Measurements from ENCODE around the gene UBASH3B. TPM values are rescaled to one million over a fixed set of nuclear protein-coding genes. Genes with fewer than 3 reads are reported as not detected.
A peak's percentile ranks its signal among the peaks of the same experiment; 100 is the strongest.

Gene UBASH3B
- total RNA-seq, 5 donors from 2014 or later (not counting 1 experiment from before 2014, with no cell fraction given), result 29.7 to 44.0 (median 36.8) TPM

DNA sequence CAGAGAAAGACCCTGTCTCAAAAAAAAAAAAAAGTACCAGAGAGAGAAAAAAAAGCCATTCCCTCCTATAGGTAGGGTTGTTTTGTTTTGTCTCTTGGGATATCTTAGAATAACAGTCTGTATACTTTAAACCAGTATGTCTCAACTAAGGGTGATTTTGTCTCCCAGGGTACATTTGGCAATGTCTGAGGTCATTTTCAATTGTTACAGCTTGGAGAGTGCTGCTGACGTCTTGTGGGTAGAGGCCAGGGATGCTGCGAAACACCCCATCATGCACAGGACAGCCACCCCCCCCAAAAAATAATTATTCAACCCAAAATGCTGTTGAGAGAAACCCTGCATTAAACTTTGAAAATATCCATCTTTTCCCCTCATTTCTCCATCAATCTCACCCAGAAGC, 126.7 kb downstream of the UBASH3B start:
- H3K36me3 ChIP-seq (ENCODE audit: control insufficient read depth in 2 of 2, extremely low read depth in 1 of 2, insufficient read depth in 1 of 2, low read length in 1 of 2), result peaks cover 11 to 59% of the 10 kb centered on the region in 2 donors
- DNase-seq, result no peak
- no peaks in the 10 kb centered on the region for H3K9me3 ChIP-seq
- ChIA-PET POLR2A (interaction anchor here in 1 of 2 donors (0.6 to 0.8 kb wide), 3 partner anchors 23 to 154 kb away, joined by 3 to 8 read pairs (median 4); no protein-coding TSS in a partner anchor), CTCF (interaction anchor here (0.6 to 4.0 kb wide), 15 partner anchors 10 to 771 kb away, joined by 3 to 29 read pairs (median 5); no protein-coding TSS in a partner anchor)
- ATAC-seq (replicated peaks in 1 of 4), result no peak
- no peak overlapping the region for H3K27ac Mint-ChIP-seq
- peaks cover 0 to 1% of the 10 kb centered on the region in 2 experiments for H3K4me1 ChIP-seq (ENCODE audit: control insufficient read depth in 1 of 2, extremely low read depth in 1 of 2, insufficient read depth in 2 of 2, low read length in 2 of 2)
- no peak overlapping the region for H3K4me3 ChIP-seq (ENCODE audit: control insufficient read depth in 1 of 2, extremely low read depth in 1 of 2, low read length in 1 of 2)
- H3K36me3 Mint-ChIP-seq, result peaks cover 51% of the 10 kb centered on the region
- no peaks in the 10 kb centered on the region for H3K9me3 Mint-ChIP-seq
- H3K27me3 Mint-ChIP-seq, result no peaks in the 10 kb centered on the region
- peaks cover 1 to 16% (median 7%) of the 10 kb centered on the region in 3 donors for H3K4me1 Mint-ChIP-seq
- no peak overlapping the region for H3K27ac ChIP-seq (ENCODE audit: low read length)
- no peak overlapping the region for H3K4me3 Mint-ChIP-seq
- H3K27me3 ChIP-seq (replicated peaks in 1 of 2; ENCODE audit: control insufficient read depth in 2 of 2, extremely low read depth in 1 of 2, insufficient read depth in 2 of 2, low read length in 1 of 2), result no peaks in the 10 kb centered on the region
- no CpG with 5 or more reads among the region's 2 CpGs for WGBS (ENCODE audit: insufficient coverage)

DNA sequence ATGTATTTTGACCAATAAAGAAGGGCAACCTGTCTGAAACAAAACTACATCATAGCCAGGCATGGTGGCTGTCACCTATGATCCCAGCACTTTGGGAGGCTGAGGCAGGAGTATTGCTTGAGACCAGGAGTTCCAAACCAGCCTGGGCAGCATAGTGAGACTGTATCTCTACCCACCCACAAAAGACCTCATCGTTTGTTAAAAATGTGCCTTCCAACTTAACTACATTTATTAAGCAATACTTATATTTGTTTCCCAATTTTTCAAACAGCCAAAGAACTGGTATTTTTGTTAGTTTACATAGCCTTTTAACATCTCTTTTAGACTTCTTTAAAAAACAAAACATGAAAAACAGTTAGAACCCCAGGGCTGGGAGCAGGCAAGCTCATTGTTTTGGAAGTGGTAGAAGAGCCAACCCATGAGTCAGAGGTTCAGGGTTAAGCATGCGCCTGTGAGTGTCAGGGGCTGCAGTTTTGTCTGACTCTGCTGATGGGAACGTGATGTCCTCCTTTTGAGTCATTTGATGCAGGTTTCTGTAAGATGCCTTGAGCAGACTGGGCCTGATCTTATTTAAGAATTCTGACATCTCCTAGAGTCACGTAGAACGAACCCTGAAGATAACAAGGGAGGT, 128.9 kb downstream of the UBASH3B start:
- no peak overlapping the region for H3K27ac ChIP-seq (ENCODE audit: low read length)
- H3K9me3 Mint-ChIP-seq, result no peaks in the 10 kb centered on the region
- H3K9me3 ChIP-seq, result no peaks in the 10 kb centered on the region
- H3K36me3 Mint-ChIP-seq, result peaks cover 57% of the 10 kb centered on the region
- H3K36me3 ChIP-seq (ENCODE audit: control insufficient read depth in 2 of 2, extremely low read depth in 1 of 2, insufficient read depth in 1 of 2, low read length in 1 of 2), result peaks cover 10 to 64% of the 10 kb centered on the region in 2 donors
- POLR2A ChIA-PET, result no interaction called here
- 84% methylated on average over 2 of the region's 5 CpGs for WGBS (ENCODE audit: insufficient coverage)
- H3K4me1 Mint-ChIP-seq, result peaks cover 0 to 9% (median 3%) of the 10 kb centered on the region in 3 donors
- H3K27me3 Mint-ChIP-seq, result no peaks in the 10 kb centered on the region
- ATAC-seq (replicated peaks in 1 of 4) (no peak), DNase-seq (no peak)
- H3K4me1 ChIP-seq (ENCODE audit: control insufficient read depth in 1 of 2, extremely low read depth in 1 of 2, insufficient read depth in 2 of 2, low read length in 2 of 2), result no peaks in the 10 kb centered on the region
- CTCF ChIA-PET, result interaction anchor here (0.6 to 1.5 kb wide), 3 partner anchors 45 to 152 kb away, joined by 3 to 6 read pairs (median 3); no protein-coding TSS in a partner anchor
- no peak overlapping the region for H3K4me3 Mint-ChIP-seq
- H3K27ac Mint-ChIP-seq, result no peak overlapping the region
- H3K27me3 ChIP-seq (replicated peaks in 1 of 2; ENCODE audit: control insufficient read depth in 2 of 2, extremely low read depth in 1 of 2, insufficient read depth in 2 of 2, low read length in 1 of 2), result no peaks in the 10 kb centered on the region
- no peak overlapping the region for H3K4me3 ChIP-seq (ENCODE audit: control insufficient read depth in 1 of 2, extremely low read depth in 1 of 2, low read length in 1 of 2)

DNA sequence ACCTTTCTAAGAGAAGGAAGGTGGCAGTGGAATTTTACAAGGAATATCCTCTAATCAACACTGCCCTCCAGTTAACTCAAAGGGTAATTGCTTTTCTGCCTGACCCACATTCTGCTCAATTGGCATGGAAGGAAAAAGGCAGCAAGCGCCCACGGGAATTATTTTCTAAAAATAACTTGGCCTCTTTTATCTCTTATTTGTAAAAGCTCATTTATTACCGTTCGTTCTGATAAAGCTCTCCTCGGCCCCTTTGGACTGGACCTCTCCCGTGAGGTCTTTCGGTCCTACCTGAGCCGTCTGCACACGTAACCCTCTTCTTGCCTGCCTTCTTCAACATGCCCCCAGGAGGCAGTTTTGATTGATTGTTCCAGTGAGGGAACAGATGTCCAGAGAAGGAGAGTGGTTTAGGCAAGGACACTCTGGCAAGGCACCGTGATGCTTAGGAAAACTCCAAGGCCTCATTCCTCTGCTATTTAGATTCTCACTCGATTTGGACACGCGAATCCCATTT, 129.6 kb downstream of the UBASH3B start:
- no peak overlapping the region for H3K27ac Mint-ChIP-seq
- Histone ChIP-seq H3K4me1 (ENCODE audit: control insufficient read depth in 1 of 2, extremely low read depth in 1 of 2, insufficient read depth in 2 of 2, low read length in 2 of 2) (no peaks in the 10 kb centered on the region), H3K27ac (ENCODE audit: low read length) (no peak overlapping the region), H3K27me3 (replicated peaks in 1 of 2; ENCODE audit: control insufficient read depth in 2 of 2, extremely low read depth in 1 of 2, insufficient read depth in 2 of 2, low read length in 1 of 2) (no peaks in the 10 kb centered on the region), H3K36me3 (ENCODE audit: control insufficient read depth in 2 of 2, extremely low read depth in 1 of 2, insufficient read depth in 1 of 2, low read length in 1 of 2) (peaks cover 10 to 68% of the 10 kb centered on the region in 2 donors), H3K4me3 (ENCODE audit: control insufficient read depth in 1 of 2, extremely low read depth in 1 of 2, low read length in 1 of 2) (no peak overlapping the region), H3K9me3 (no peaks in the 10 kb centered on the region)
- H3K4me3 Mint-ChIP-seq, result no peak overlapping the region
- ATAC-seq (replicated peaks in 1 of 4) (no peak), DNase-seq (no peak)
- H3K4me1 Mint-ChIP-seq, result peaks cover 0 to 9% (median 3%) of the 10 kb centered on the region in 3 donors
- 97% methylated on average over 5 of the region's 13 CpGs for WGBS (ENCODE audit: insufficient coverage)
- H3K9me3 Mint-ChIP-seq, result no peaks in the 10 kb centered on the region
- H3K27me3 Mint-ChIP-seq, result no peaks in the 10 kb centered on the region
- H3K36me3 Mint-ChIP-seq, result peaks cover 57% of the 10 kb centered on the region
- POLR2A ChIA-PET, result no interaction called here
- CTCF ChIA-PET, result interaction anchor here in 1 of 2 donors (1.0 kb wide), 1 partner anchor 45 kb away, joined by 3 read pairs; no protein-coding TSS in a partner anchor

DNA sequence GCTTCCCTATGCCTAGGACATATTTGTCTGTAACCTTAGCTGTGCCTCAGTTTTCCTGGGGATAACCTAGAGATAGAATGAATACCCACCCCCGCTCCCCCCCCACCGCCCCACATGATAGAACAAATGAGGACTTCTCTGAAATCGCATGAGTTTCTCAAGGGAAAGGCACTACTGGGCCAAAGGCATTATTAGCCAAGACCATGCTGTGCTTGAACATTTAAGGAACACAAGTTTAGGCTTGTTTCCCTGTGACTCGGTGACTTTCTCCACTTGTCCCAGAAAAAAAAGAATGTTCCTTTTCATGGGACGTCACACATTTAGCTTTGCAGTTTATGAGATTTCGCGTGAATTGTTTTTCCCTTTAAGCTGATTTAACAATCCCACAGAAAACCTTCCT, 131.4 kb downstream of the UBASH3B start:
- Mint-ChIP-seq H3K4me3 (no peak overlapping the region), H3K27ac (peak overlapping the region in 1 of 2 donors; percentile 61), H3K4me1 (no peaks in the 10 kb centered on the region), H3K9me3 (no peaks in the 10 kb centered on the region), H3K27me3 (no peaks in the 10 kb centered on the region), H3K36me3 (peaks cover 59% of the 10 kb centered on the region)
- 100% methylated on average over 3 of the region's 7 CpGs for WGBS (ENCODE audit: insufficient coverage)
- ChIA-PET POLR2A (no interaction called here), CTCF (interaction anchor here (0.6 kb wide), 2 partner anchors 18 to 268 kb away, joined by 3 read pairs; no protein-coding TSS in a partner anchor)
- Histone ChIP-seq H3K9me3 (no peaks in the 10 kb centered on the region), H3K4me1 (ENCODE audit: control insufficient read depth in 1 of 2, extremely low read depth in 1 of 2, insufficient read depth in 2 of 2, low read length in 2 of 2) (no peaks in the 10 kb centered on the region), H3K36me3 (ENCODE audit: control insufficient read depth in 2 of 2, extremely low read depth in 1 of 2, insufficient read depth in 1 of 2, low read length in 1 of 2) (peaks cover 8 to 70% of the 10 kb centered on the region in 2 donors), H3K27me3 (replicated peaks in 1 of 2; ENCODE audit: control insufficient read depth in 2 of 2, extremely low read depth in 1 of 2, insufficient read depth in 2 of 2, low read length in 1 of 2) (no peaks in the 10 kb centered on the region), H3K4me3 (ENCODE audit: control insufficient read depth in 1 of 2, extremely low read depth in 1 of 2, low read length in 1 of 2) (no peak overlapping the region), H3K27ac (ENCODE audit: low read length) (no peak overlapping the region)
- no peak for ATAC-seq (replicated peaks in 1 of 4)
- no peak for DNase-seq

DNA sequence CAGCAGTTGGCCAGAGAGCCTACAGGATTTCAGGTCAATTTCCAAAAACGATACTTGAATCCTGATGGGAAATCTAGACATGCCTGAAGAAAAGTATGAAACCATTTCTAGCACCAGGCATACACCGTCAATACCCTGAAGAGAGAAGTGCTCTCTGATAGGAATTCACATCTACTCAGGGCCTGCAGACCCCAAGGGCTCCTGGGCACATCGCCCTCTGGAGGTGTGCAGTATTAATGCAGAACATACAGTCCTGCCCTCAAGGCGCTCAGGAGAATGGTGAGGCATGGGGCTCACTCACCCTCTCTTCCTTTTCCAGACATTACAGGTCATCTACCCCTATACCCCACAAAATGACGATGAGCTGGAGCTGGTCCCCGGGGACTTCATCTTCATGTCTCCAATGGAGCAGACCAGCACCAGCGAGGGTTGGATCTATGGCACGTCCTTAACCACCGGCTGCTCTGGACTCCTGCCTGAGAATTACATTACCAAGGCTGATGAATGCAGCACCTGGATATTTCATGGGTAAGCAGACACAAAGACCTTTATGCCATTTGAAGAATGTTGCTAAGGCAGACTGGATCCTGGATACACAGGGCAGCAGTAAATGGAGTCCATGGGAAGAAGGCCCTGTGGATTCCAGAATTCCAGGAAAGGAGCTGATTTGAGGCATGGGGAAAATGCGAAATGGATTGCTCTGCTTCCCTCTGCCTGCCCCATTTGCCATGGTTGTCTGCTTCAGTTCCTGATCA, 133.4 kb downstream of the UBASH3B start:
- H3K36me3 ChIP-seq (ENCODE audit: control insufficient read depth in 2 of 2, extremely low read depth in 1 of 2, insufficient read depth in 1 of 2, low read length in 1 of 2), result peaks cover 10 to 58% of the 10 kb centered on the region in 2 donors
- Mint-ChIP-seq H3K9me3 (no peaks in the 10 kb centered on the region), H3K4me3 (no peak overlapping the region), H3K27ac (no peak overlapping the region), H3K4me1 (no peaks in the 10 kb centered on the region), H3K27me3 (no peaks in the 10 kb centered on the region), H3K36me3 (peaks cover 51% of the 10 kb centered on the region)
- no peaks in the 10 kb centered on the region for H3K27me3 ChIP-seq (replicated peaks in 1 of 2; ENCODE audit: control insufficient read depth in 2 of 2, extremely low read depth in 1 of 2, insufficient read depth in 2 of 2, low read length in 1 of 2)
- CTCF ChIA-PET, result interaction anchor here (0.6 to 1.5 kb wide), 3 partner anchors 8 to 160 kb away, joined by 3 to 5 read pairs (median 5); no protein-coding TSS in a partner anchor
- ATAC-seq (replicated peaks in 1 of 4) (no peak), DNase-seq (no peak)
- POLR2A ChIA-PET, result no interaction called here
- 99% methylated on average over 7 of the region's 10 CpGs for WGBS (ENCODE audit: insufficient coverage)
- H3K4me3 ChIP-seq (ENCODE audit: control insufficient read depth in 1 of 2, extremely low read depth in 1 of 2, low read length in 1 of 2), result no peak overlapping the region
- H3K27ac ChIP-seq (ENCODE audit: low read length), result no peak overlapping the region
- no peaks in the 10 kb centered on the region for H3K9me3 ChIP-seq
- H3K4me1 ChIP-seq (ENCODE audit: control insufficient read depth in 1 of 2, extremely low read depth in 1 of 2, insufficient read depth in 2 of 2, low read length in 2 of 2), result no peaks in the 10 kb centered on the region

DNA sequence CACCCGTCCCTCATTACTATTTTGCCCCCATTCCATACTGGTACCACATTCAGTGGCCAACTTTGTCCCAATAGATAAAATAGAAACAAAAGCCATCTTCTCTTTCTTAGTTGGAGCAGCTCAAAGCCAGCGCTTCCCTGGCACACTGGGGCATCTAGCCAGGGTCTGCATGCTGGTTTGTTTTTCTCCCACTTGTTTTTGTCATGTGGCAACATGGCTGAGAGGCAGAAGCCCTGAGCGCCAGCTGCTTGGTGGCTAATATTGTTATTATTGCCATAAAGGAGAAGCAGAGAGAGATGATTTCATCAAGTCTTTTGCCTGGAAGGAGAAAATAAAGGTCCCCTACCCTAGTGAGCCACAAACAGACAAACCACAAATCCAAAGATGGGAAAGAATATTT, 134.4 kb downstream of the UBASH3B start:
- no peak for DNase-seq
- H3K9me3 Mint-ChIP-seq, result no peaks in the 10 kb centered on the region
- WGBS (ENCODE audit: insufficient coverage), result 83% methylated on average over 2 of the region's 3 CpGs
- Histone ChIP-seq H3K36me3 (ENCODE audit: control insufficient read depth in 2 of 2, extremely low read depth in 1 of 2, insufficient read depth in 1 of 2, low read length in 1 of 2) (peaks cover 6 to 57% of the 10 kb centered on the region in 2 donors), H3K4me1 (ENCODE audit: control insufficient read depth in 1 of 2, extremely low read depth in 1 of 2, insufficient read depth in 2 of 2, low read length in 2 of 2) (no peaks in the 10 kb centered on the region), H3K27ac (ENCODE audit: low read length) (no peak overlapping the region), H3K4me3 (ENCODE audit: control insufficient read depth in 1 of 2, extremely low read depth in 1 of 2, low read length in 1 of 2) (no peak overlapping the region), H3K27me3 (replicated peaks in 1 of 2; ENCODE audit: control insufficient read depth in 2 of 2, extremely low read depth in 1 of 2, insufficient read depth in 2 of 2, low read length in 1 of 2) (no peaks in the 10 kb centered on the region), H3K9me3 (no peaks in the 10 kb centered on the region)
- H3K27ac Mint-ChIP-seq, result no peak overlapping the region
- no peak for ATAC-seq (replicated peaks in 1 of 4)
- H3K36me3 Mint-ChIP-seq, result peaks cover 52% of the 10 kb centered on the region
- H3K27me3 Mint-ChIP-seq, result no peaks in the 10 kb centered on the region
- ChIA-PET CTCF (interaction anchor here in 1 of 2 donors (0.6 kb wide), 1 partner anchor 204 kb away, joined by 7 read pairs; no protein-coding TSS in a partner anchor), POLR2A (no interaction called here)
- H3K4me1 Mint-ChIP-seq, result no peaks in the 10 kb centered on the region
- no peak overlapping the region for H3K4me3 Mint-ChIP-seq

All from T-cell (primary cell).